C4-2B (cell line): ENCODE measurements around the gene SCYL2.
"Not testable (repeated sequence)": the region's sequence is repeated elsewhere in the genome, so short reads cannot be mapped to it uniquely, and the experiment has no call there.

Experiments
- H3K27ac ChIP-seq: fragments of 450-650 bp; 2 replicates; pipeline ENCODE4 v1.5.1; 2017
- ZFX ChIP-seq: fragments of 450-650 bp; IDR thresholded peaks from 2 replicates; pipeline ENCODE4 v1.6.1; 2017
- TF ChIP-seq, protein P1 (sequence below): fragments of 450-650 bp; conservative IDR thresholded peaks from 2 replicates; pipeline ENCODE4 v1.5.1; 2017; ENCODE audit warnings: mild to moderate bottlenecking

The SCYL2 gene

DNA sequence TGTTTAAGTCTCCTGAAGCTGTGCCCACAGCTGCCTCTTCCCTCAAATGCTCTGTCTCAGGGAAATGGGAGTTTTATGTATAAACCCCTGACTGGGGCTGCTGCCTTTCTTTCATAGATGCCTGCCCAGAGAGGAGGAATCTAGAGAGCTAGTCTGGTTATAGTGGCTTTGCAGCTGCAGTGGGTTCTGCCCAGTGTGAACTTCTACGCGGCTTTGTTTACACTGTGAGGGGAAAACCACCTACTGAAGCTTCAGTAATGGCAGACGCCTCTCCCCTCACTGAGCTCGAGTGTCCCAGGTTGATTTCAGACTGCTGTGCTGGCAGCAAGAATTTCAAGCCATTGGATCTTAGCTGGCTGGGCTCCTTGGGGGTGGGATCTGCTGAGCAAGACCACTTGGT is 36.9 kb downstream of the SCYL2 start:
- no peak for TF ChIP-seq ZFX
- TF ChIP-seq, protein P1, sequence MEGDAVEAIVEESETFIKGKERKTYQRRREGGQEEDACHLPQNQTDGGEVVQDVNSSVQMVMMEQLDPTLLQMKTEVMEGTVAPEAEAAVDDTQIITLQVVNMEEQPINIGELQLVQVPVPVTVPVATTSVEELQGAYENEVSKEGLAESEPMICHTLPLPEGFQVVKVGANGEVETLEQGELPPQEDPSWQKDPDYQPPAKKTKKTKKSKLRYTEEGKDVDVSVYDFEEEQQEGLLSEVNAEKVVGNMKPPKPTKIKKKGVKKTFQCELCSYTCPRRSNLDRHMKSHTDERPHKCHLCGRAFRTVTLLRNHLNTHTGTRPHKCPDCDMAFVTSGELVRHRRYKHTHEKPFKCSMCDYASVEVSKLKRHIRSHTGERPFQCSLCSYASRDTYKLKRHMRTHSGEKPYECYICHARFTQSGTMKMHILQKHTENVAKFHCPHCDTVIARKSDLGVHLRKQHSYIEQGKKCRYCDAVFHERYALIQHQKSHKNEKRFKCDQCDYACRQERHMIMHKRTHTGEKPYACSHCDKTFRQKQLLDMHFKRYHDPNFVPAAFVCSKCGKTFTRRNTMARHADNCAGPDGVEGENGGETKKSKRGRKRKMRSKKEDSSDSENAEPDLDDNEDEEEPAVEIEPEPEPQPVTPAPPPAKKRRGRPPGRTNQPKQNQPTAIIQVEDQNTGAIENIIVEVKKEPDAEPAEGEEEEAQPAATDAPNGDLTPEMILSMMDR: no peak
- no peak overlapping the region for H3K27ac ChIP-seq

DNA sequence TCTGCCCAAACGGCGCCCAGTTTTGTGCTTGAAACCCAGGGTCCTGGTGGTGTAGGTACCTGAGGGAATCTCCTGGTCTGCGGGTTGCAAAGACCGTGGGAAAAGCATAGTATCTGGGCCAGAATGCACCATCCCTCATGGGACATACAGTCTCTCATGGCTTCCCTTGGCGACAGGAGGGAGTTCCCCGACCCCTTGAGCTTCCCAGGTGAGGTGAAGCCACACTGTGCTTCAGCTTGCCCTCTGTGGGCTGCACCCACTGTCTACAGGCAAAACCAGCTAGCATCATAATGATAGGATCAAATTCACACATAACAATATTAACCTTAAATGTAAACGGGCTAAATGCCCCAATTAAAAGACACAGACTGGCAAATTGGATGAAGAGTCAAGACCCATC is 37.4 kb downstream of the SCYL2 start:
- H3K27ac ChIP-seq: not testable (repeated sequence)

DNA sequence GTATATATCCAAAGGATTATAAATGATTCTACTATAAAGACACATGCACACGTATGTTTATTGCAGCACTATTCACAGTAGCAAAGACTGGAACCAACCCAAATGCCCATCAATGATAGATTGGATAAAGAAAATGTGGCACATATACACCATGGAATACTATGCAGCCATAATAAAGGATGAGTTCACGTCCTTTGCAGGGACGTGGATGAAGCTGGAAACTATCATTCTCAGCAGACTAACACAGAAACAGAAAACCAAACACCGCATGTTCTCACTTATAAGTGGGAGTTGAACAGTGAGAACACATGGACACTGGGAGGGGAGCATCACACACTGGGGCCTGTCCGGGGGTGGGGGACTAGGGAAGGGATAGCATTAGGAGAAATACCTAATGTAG is 41.2 kb downstream of the SCYL2 start:
- not testable (repeated sequence) for H3K27ac ChIP-seq

DNA sequence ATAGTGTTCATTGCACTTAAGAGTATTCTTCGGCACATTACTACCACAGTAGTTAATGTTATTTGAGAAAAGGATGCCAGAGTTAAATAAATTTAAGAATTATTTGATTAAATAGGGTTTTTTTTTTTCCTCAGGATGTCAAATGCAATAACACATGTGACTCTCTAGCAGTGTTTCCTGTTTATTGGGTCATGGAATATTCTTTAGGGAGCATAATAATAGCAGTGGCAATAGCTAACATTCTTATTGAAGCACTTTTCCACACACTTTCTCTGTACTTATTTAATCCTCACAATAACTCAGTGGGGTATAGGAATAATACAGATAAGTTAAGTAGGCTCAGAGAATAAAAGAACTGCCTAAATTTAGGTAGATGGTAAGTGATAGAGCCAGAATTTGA is 44.3 kb downstream of the SCYL2 start:
- no peak overlapping the region for H3K27ac ChIP-seq

DNA sequence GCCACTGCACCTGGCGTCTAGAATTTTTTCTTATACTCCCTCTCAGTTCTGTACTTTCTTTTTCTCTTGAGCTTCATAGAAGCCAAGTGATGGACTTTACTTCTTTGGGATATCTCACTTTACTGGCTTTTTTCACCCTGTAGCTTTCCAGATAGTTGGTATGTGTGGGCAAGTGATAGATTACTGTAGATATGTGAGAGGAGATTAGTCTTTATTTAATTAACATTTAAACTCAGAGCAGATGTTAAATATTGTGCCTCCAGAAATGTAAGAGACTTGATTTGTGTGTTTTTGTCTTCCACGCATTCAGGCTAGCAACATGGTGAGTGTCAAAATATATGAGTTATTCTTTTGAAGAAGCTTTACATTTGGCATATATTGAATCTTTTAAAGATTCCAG is 50.4 kb downstream of the SCYL2 start:
- TF ChIP-seq ZFX: no peak
- TF ChIP-seq, protein P1: no peak

More for the DNA sequence above, 44.3 kb downstream of the SCYL2 start:
- TF ChIP-seq, protein P1: no peak
- no peak for TF ChIP-seq ZFX

DNA sequence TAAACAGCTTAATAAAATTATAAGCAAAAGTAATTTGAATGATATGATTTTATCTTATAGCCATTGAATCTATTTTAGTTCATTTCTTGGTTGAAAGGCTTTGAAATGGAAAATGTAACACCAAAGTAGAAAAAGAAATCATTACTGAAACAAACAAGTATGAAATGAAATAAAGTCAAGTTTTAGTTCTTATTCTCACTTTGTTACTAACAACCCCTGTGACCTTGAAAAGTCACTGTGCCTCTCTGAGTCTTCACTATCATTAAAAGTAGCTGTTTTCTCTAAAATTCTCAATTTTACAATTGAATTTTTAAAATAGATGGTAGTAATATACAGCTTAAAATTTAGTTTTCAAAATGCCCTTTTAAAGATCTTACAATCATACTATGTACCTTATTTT is 57.5 kb downstream of the SCYL2 start:
- TF ChIP-seq, protein P1: no peak
- no peak for TF ChIP-seq ZFX

More for the DNA sequence above, 50.4 kb downstream of the SCYL2 start:
- no peak overlapping the region for H3K27ac ChIP-seq

DNA sequence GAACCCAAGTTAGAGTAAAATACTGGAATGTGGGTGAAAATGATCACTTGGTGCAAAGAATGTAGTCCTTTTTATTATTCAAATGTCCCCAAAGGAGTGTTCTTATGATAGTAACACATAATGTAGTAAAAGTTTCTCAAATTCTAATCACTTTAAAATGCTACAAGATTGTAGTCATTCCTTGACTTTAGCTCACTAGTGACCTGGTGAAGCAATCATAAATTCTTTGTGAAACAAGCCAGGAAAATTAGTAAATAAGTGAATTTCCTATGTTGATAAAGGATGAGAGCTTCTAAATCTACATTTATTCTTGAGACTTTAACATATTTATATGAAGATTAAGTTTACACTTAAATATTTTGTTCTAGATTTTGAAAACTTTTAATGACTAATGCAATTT is 59.2 kb downstream of the SCYL2 start:
- H3K27ac ChIP-seq: no peak overlapping the region

More for the DNA sequence above, 57.5 kb downstream of the SCYL2 start:
- no peak overlapping the region for H3K27ac ChIP-seq

DNA sequence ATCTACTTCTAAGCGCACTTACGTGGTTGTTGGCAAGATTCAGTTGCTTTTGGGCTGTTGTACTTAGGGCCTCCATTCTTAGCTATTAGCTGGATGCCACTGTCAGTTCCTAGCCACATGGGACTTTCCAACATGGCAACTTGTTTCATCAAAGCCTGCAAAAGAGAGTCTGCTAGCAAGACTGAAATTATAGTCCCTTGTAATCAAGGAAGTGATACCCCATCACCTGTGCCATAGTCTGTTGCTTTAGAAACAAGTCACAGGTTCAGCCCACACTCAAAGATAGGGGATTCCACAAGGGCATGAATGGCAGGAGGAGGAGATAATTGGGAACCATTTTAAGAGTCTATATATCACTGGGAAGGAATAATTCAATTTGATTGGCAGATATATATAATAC is 62.8 kb downstream of the SCYL2 start:
- no peak overlapping the region for H3K27ac ChIP-seq
- TF ChIP-seq, protein P1: no peak
- TF ChIP-seq ZFX: no peak

More for the DNA sequence above, 59.2 kb downstream of the SCYL2 start:
- no peak for TF ChIP-seq ZFX
- TF ChIP-seq, protein P1: no peak

DNA sequence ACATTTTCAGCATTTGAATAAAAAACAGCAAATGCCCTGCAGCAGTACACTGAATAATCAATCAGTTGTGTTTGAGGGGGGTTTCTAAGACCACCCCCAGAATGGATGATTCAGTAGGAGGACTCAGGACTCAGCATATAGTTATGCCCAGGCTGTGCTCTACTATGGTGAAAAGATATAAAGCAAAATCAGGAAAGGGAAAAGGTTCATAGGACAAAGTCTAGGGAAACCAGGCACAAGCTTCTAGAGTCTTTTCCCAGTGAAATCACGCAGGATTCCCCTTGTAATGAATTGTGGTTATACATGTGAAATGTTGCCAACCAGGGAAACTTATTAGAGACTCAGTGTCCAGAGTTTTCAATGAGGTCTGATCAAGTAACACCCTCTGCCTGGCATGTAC is 64.9 kb downstream of the SCYL2 start:
- TF ChIP-seq ZFX: no peak
- TF ChIP-seq, protein P1: no peak
- H3K27ac ChIP-seq: no peak overlapping the region
